ENCODE measurements around the gene WIPF1.

WIPF1 gene

DNA sequence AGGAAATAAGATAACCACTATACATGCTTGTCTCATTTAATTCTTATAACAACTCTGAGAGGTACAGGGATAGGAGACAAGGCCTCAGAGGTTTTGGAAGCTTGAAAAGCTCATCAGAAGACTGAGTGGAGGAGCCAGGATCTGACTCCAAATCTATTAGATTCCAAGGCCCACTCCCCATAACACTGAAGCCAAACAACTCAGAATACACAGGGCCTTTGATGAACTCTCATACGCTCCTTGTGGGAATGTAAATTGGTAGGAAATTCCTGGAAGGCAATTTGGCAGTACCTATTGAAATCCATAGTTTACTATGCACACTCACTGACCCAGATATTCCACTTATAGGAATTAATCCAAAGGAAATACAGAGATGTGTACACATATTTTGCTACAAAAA lies 27.9 kb downstream of the WIPF1 start:
- Histone ChIP-seq H3K79me2 (ENCODE audit: control insufficient read depth, low read length) (peaks cover 8% of the 10 kb centered on the region), H3K27me3 (ENCODE audit: control insufficient read depth, low read length) (no peaks in the 10 kb centered on the region), H3K4me2 (ENCODE audit: low read length) (no peak overlapping the region), H3K9me2 (replicated peaks; ENCODE audit: control insufficient read depth, low read length) (no peaks in the 10 kb centered on the region), H3K9me3 (ENCODE audit: control insufficient read depth, insufficient read depth, low read length) (no peaks in the 10 kb centered on the region), H3K4me1 (ENCODE audit: control insufficient read depth, low read length) (no peaks in the 10 kb centered on the region), H3F3A (ENCODE audit: control insufficient read depth, insufficient read depth) (no peaks in the 10 kb centered on the region), H3K36me3 (ENCODE audit: control insufficient read depth, low read length) (peaks cover 95% of the 10 kb centered on the region), H3K27ac (ENCODE audit: low read depth, low read length) (no peak overlapping the region), H3K4me3 (ENCODE audit: low read length) (no peak overlapping the region), H4K20me1 (ENCODE audit: control insufficient read depth, insufficient read depth, low read depth, low read length) (no peaks in the 10 kb centered on the region)
- TF ChIP-seq, protein P1, sequence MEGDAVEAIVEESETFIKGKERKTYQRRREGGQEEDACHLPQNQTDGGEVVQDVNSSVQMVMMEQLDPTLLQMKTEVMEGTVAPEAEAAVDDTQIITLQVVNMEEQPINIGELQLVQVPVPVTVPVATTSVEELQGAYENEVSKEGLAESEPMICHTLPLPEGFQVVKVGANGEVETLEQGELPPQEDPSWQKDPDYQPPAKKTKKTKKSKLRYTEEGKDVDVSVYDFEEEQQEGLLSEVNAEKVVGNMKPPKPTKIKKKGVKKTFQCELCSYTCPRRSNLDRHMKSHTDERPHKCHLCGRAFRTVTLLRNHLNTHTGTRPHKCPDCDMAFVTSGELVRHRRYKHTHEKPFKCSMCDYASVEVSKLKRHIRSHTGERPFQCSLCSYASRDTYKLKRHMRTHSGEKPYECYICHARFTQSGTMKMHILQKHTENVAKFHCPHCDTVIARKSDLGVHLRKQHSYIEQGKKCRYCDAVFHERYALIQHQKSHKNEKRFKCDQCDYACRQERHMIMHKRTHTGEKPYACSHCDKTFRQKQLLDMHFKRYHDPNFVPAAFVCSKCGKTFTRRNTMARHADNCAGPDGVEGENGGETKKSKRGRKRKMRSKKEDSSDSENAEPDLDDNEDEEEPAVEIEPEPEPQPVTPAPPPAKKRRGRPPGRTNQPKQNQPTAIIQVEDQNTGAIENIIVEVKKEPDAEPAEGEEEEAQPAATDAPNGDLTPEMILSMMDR (IDR thresholded peaks at IDR 0.05; ENCODE audit: low read depth, low read length, poor library complexity, severe bottlenecking) = no peak
- no peak for TF ChIP-seq EZH2phosphoT487 (IDR thresholded peaks at IDR 0.05; ENCODE audit: borderline replicate concordance, low read length)

DNA sequence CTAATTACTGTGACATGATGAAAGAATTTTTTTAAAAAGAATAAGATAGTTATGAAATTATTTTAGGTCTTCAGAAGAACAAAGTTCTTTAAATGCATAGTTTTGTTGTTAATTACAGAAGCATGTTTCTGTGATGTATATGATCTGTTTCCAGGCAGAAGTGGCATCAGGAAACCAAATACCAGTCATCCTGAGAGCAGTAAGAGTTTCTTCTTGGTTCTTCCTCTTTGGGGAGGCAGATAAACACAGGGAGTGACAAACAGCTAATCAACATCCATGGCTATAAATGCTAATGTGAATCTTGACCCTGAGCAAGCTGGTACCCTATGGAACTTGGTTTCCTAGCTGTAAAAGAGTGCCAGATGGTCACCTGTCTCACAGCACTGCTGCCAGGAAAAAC lies 29.2 kb downstream of the WIPF1 start:
- Histone ChIP-seq H3K4me1 (ENCODE audit: control insufficient read depth, low read length) (no peaks in the 10 kb centered on the region), H3K9me3 (ENCODE audit: control insufficient read depth, insufficient read depth, low read length) (no peaks in the 10 kb centered on the region), H3K79me2 (ENCODE audit: control insufficient read depth, low read length) (peaks cover 6% of the 10 kb centered on the region; the same call in 1 of the 2 replicates), H3F3A (ENCODE audit: control insufficient read depth, insufficient read depth) (no peaks in the 10 kb centered on the region), H4K20me1 (ENCODE audit: control insufficient read depth, insufficient read depth, low read depth, low read length) (no peaks in the 10 kb centered on the region), H3K36me3 (ENCODE audit: control insufficient read depth, low read length) (peaks cover 93% of the 10 kb centered on the region), H3K27ac (ENCODE audit: low read depth, low read length) (no peak overlapping the region), H3K4me3 (ENCODE audit: low read length) (no peak overlapping the region), H3K9me2 (replicated peaks; ENCODE audit: control insufficient read depth, low read length) (no peaks in the 10 kb centered on the region), H3K4me2 (ENCODE audit: low read length) (no peak overlapping the region), H3K27me3 (ENCODE audit: control insufficient read depth, low read length) (no peaks in the 10 kb centered on the region)
- TF ChIP-seq, protein P1 (IDR thresholded peaks at IDR 0.05; ENCODE audit: low read depth, low read length, poor library complexity, severe bottlenecking) = no peak
- TF ChIP-seq EZH2phosphoT487 (IDR thresholded peaks at IDR 0.05; ENCODE audit: borderline replicate concordance, low read length) = no peak

GRCh38 chr2:174566871-174567270 lies 30.7 kb downstream of the WIPF1 start:
- H3K9me2 ChIP-seq (replicated peaks; ENCODE audit: control insufficient read depth, low read length) = no peaks in the 10 kb centered on the region
- no peaks in the 10 kb centered on the region for H3K27me3 ChIP-seq (ENCODE audit: control insufficient read depth, low read length)
- H3K27ac ChIP-seq (ENCODE audit: low read depth, low read length) = no peak overlapping the region
- H3K4me3 ChIP-seq (ENCODE audit: low read length) = no peak overlapping the region
- TF ChIP-seq, protein P1 (IDR thresholded peaks at IDR 0.05; ENCODE audit: low read depth, low read length, poor library complexity, severe bottlenecking) = no peak
- no peak for TF ChIP-seq EZH2phosphoT487 (IDR thresholded peaks at IDR 0.05; ENCODE audit: borderline replicate concordance, low read length)
- H3K9me3 ChIP-seq (ENCODE audit: control insufficient read depth, insufficient read depth, low read length) = no peaks in the 10 kb centered on the region
- H3F3A ChIP-seq (ENCODE audit: control insufficient read depth, insufficient read depth) = no peaks in the 10 kb centered on the region
- H3K4me1 ChIP-seq (ENCODE audit: control insufficient read depth, low read length) = no peaks in the 10 kb centered on the region
- no peaks in the 10 kb centered on the region for H4K20me1 ChIP-seq (ENCODE audit: control insufficient read depth, insufficient read depth, low read depth, low read length)
- H3K36me3 ChIP-seq (ENCODE audit: control insufficient read depth, low read length) = peaks cover 93% of the 10 kb centered on the region
- H3K79me2 ChIP-seq (ENCODE audit: control insufficient read depth, low read length) = peaks cover 3% of the 10 kb centered on the region; the same call in 1 of the 2 replicates
- no peak overlapping the region for H3K4me2 ChIP-seq (ENCODE audit: low read length)
